GM15510 (cell line): ENCODE measurements around the gene FES.

Experiments
- POLR2A ChIP-seq: IDR thresholded peaks from 3 replicates; pipeline ENCODE4 v1.6.1; 2011; ENCODE audit warnings: borderline replicate concordance; ENCODE audit not compliant: insufficient read length; ENCODE audit errors: extremely low read depth

The FES gene

GRCh38 chr15:90857337-90857736 lies 27.0 kb upstream of the FES start:
- no peak for TF ChIP-seq POLR2A

- no peak for TF ChIP-seq POLR2A
Measured at GRCh38 chr15:90857883-90858443, 26.3 kb upstream of the FES start.

GRCh38 chr15:90859234-90860131 lies 24.8 kb upstream of the FES start:
- no peak for TF ChIP-seq POLR2A

- TF ChIP-seq POLR2A: no peak
Measured at GRCh38 chr15:90860450-90860849, 23.9 kb upstream of the FES start.

- no peak for TF ChIP-seq POLR2A
Measured at GRCh38 chr15:90860942-90861675, 23.2 kb upstream of the FES start.

- no peak for TF ChIP-seq POLR2A
Measured at GRCh38 chr15:90862487-90862886, 21.8 kb upstream of the FES start.

GRCh38 chr15:90862964-90863778 lies 21.1 kb upstream of the FES start:
- no peak for TF ChIP-seq POLR2A

- no peak for TF ChIP-seq POLR2A
Measured at GRCh38 chr15:90863987-90864386, 20.3 kb upstream of the FES start.

GRCh38 chr15:90864507-90864906 lies 19.8 kb upstream of the FES start:
- no peak for TF ChIP-seq POLR2A

- no peak for TF ChIP-seq POLR2A
Measured at GRCh38 chr15:90865702-90866101, 18.6 kb upstream of the FES start.

GRCh38 chr15:90866161-90866715 lies 18.1 kb upstream of the FES start:
- no peak for TF ChIP-seq POLR2A

GRCh38 chr15:90866800-90867199 lies 17.5 kb upstream of the FES start:
- TF ChIP-seq POLR2A: no peak

GRCh38 chr15:90868261-90868689 lies 16.0 kb upstream of the FES start, which contains the start of gene FURIN:
Gene FURIN (plus strand): TSS chr15:90868588. CDS start chr15:90875741, 7,153 bp downstream.
- no peak for TF ChIP-seq POLR2A

- no peak for TF ChIP-seq POLR2A
Measured at GRCh38 chr15:90869140-90869541, 15.2 kb upstream of the FES start.
